Mononuclear cell (primary cell): Measurements from ENCODE around the gene RIMOC1. TPM values are rescaled to one million over a fixed set of nuclear protein-coding genes. Genes with fewer than 3 reads are reported as not detected.
A peak's percentile ranks its signal among the peaks of the same experiment; 100 is the strongest.
"Not testable (repeated sequence)": the region's sequence is repeated elsewhere in the genome, so short reads cannot be mapped to it uniquely, and the experiment has no call there.

Experiments used
- H3K27me3 ChIP-seq: 2 replicates; pipeline ENCODE4 v1.6.0; 2011; ENCODE audit warnings: low read length, control low read depth; ENCODE audit not compliant: insufficient read depth
- H3K4me1 ChIP-seq: 2 replicates; pipeline ENCODE4 v1.5.1; 2011; ENCODE audit warnings: mild to moderate bottlenecking, low read length, control low read depth; ENCODE audit not compliant: insufficient read depth
- H3K4me3 ChIP-seq: 2 replicates; pipeline ENCODE4 v1.5.1; 2011; ENCODE audit warnings: mild to moderate bottlenecking, low read length, moderate library complexity
- H3K9me3 ChIP-seq: 2 replicates; pipeline ENCODE4 v1.5.1; 2011; ENCODE audit warnings: low read depth, mild to moderate bottlenecking, control low read depth, low read length
- total RNA-seq: library from RNA; depleted of rRNA; stranded (reverse); fragments of >200 nt; gene quantifications from one replicate; pipeline ENCODE4 v1.2.3, GENCODE V29; 2012

The RIMOC1 gene
- total RNA-seq, 1 donor: 9.3 TPM

- Histone ChIP-seq H3K9me3 (no peaks in the 10 kb centered on the region), H3K4me3 (no peak overlapping the region), H3K27me3 (no peaks in the 10 kb centered on the region), H3K4me1 (peaks cover 7% of the 10 kb centered on the region)
These were observed 17.0 kb downstream of the RIMOC1 start for GRCh38 chr5:41921166-41921565.

GRCh38 chr5:41921874-41922273 is 17.7 kb downstream of the RIMOC1 start:
- Histone ChIP-seq H3K4me3 (no peak overlapping the region), H3K27me3 (no peaks in the 10 kb centered on the region), H3K9me3 (no peaks in the 10 kb centered on the region), H3K4me1 (peaks cover 12% of the 10 kb centered on the region)

- peaks cover 12% of the 10 kb centered on the region for H3K4me1 ChIP-seq
- H3K4me3 ChIP-seq: peak overlapping the region; percentile 74
- H3K27me3 ChIP-seq: no peaks in the 10 kb centered on the region
- H3K9me3 ChIP-seq: no peaks in the 10 kb centered on the region
These were observed 20.4 kb downstream of the RIMOC1 start for GRCh38 chr5:41924526-41924871.

- H3K4me1 ChIP-seq: peaks cover 12% of the 10 kb centered on the region
- H3K27me3 ChIP-seq: no peaks in the 10 kb centered on the region
- peak within 1 kb of the TSS; percentile 74 for H3K4me3 ChIP-seq
- H3K9me3 ChIP-seq: no peaks in the 10 kb centered on the region
These were observed 20.9 kb downstream of the RIMOC1 start, which contains the start of gene FBXO4 for GRCh38 chr5:41924872-41925554. TSS of gene FBXO4 (plus strand) at chr5:41925281. CDS start at chr5:41925310, 29 bp downstream.

GRCh38 chr5:41925555-41925951 is 21.4 kb downstream of the RIMOC1 start:
- peaks cover 12% of the 10 kb centered on the region for H3K4me1 ChIP-seq
- H3K4me3 ChIP-seq: peak overlapping the region; percentile 74
- no peaks in the 10 kb centered on the region for H3K27me3 ChIP-seq
- H3K9me3 ChIP-seq: no peaks in the 10 kb centered on the region

DNA sequence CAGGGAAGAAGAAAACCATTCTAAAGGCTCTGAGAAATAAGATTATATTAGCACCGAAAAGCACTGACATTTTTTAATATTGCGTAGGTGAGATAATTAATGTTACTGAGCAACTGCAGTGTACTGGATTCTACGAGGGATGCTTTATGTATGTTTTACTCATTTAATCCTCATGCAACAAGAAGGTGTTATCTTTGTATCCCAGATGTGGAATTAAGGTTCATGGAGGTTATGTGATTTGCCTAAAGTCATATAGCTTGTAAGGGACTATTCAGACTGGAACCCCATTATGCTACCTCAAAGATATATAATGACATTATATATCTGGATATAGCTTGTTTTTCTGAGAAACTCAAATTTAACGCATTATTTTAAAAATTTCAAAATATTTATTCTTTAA is 23.5 kb downstream of the RIMOC1 start:
- no peak overlapping the region for H3K4me3 ChIP-seq
- no peaks in the 10 kb centered on the region for H3K27me3 ChIP-seq
- no peaks in the 10 kb centered on the region for H3K9me3 ChIP-seq
- H3K4me1 ChIP-seq: peaks cover 12% of the 10 kb centered on the region

GRCh38 chr5:41929035-41929434 is 24.9 kb downstream of the RIMOC1 start:
- Histone ChIP-seq H3K27me3 (no peaks in the 10 kb centered on the region), H3K9me3 (no peaks in the 10 kb centered on the region), H3K4me1 (peaks cover 12% of the 10 kb centered on the region), H3K4me3 (no peak overlapping the region)

DNA sequence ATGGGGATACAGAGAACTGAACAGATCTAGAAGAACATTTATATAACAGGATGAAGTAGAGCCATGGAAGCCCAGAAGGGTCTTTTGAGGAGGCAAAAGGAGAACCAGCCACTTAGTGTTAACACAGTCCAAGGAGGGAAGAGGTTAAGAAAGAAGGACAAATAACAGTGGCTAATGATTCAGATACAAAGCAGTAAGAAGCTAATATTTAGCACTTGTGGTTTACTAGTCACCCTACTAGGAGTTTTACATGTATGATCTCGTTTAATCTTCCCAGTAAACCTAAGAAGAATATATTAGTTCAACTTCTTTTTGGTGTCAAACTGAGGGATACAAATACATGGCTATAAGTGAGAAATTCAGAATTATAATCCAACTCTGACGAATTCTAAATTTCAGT is 28.6 kb downstream of the RIMOC1 start:
- no peaks in the 10 kb centered on the region for H3K27me3 ChIP-seq
- no peaks in the 10 kb centered on the region for H3K9me3 ChIP-seq
- no peaks in the 10 kb centered on the region for H3K4me1 ChIP-seq
- H3K4me3 ChIP-seq: no peak overlapping the region

DNA sequence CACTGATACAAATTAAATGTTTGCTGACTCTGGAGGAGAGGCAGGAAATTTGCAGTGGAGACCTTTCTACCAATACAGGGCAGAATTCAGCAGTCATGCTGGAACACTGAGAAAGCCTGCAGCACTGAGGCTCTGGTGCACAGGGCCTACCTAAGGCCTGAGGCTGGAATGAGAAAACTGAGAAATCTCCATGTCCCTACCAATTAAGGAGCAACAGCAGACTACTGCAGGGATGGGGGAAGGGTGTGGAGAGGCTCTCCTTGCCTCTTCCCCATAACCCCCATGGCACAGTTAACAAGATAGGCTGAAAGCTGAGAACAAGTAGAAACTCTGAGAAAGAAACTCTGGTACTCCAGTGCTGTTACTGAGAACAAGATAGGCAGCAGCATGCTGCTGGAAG is 31.4 kb downstream of the RIMOC1 start:
- H3K4me1 ChIP-seq: no peaks in the 10 kb centered on the region
- H3K27me3 ChIP-seq: no peaks in the 10 kb centered on the region
- no peak overlapping the region for H3K4me3 ChIP-seq
- H3K9me3 ChIP-seq: no peaks in the 10 kb centered on the region

GRCh38 chr5:41940641-41941040 is 36.5 kb downstream of the RIMOC1 start:
- Histone ChIP-seq H3K4me3 (no peak overlapping the region), H3K4me1 (no peaks in the 10 kb centered on the region), H3K9me3 (no peaks in the 10 kb centered on the region), H3K27me3 (no peaks in the 10 kb centered on the region)

- H3K9me3 ChIP-seq, H3K4me3 ChIP-seq, H3K4me1 ChIP-seq, H3K27me3 ChIP-seq: not testable (repeated sequence)
These were observed 41.3 kb downstream of the RIMOC1 start for GRCh38 chr5:41945332-41945955.

DNA sequence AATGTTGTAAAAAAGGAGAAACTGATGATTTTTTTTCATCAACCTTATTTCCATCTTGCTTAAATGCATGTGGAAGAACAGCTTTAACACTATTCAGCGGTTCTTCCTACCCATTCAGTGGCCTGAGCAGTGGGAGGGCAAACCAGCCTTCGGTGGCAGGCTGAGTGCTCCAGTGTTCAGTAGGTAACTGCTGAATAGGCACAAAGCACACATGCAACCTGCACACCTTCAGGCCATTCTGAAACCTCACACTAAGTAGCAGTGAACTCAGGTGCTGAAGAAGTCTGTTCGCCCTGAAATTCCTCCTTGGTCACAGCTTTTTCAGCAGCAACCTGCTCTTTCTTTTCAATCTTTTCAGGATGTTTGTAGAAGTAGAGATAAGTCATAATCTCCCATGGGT is 47.1 kb downstream of the RIMOC1 start:
- no peaks in the 10 kb centered on the region for H3K4me1 ChIP-seq
- H3K4me3 ChIP-seq: no peak overlapping the region
- no peaks in the 10 kb centered on the region for H3K9me3 ChIP-seq
- H3K27me3 ChIP-seq: no peaks in the 10 kb centered on the region

Other genes starting within 250 kb of the RIMOC1 start
- 15.0 TPM for gene OXCT1, start 33.9 kb upstream of the RIMOC1 start, total RNA-seq
- gene FBXO4, start 20.9 kb downstream of the RIMOC1 start, total RNA-seq: 11.5 TPM